SIG-M5 treated with dmso at 0.1 percent for 504 hours (cell line): ENCODE results near the gene HSD3B7.
"Not testable (repeated sequence)": the region's sequence is repeated elsewhere in the genome, so short reads cannot be mapped to it uniquely, and the experiment has no call there.

Source experiments
- DNase-seq: peaks from one replicate; lab custom pipeline; 2025; ENCODE audit not compliant: unreplicated experiment; lab: John Stamatoyannopoulos, UW

HSD3B7 gene

DNA sequence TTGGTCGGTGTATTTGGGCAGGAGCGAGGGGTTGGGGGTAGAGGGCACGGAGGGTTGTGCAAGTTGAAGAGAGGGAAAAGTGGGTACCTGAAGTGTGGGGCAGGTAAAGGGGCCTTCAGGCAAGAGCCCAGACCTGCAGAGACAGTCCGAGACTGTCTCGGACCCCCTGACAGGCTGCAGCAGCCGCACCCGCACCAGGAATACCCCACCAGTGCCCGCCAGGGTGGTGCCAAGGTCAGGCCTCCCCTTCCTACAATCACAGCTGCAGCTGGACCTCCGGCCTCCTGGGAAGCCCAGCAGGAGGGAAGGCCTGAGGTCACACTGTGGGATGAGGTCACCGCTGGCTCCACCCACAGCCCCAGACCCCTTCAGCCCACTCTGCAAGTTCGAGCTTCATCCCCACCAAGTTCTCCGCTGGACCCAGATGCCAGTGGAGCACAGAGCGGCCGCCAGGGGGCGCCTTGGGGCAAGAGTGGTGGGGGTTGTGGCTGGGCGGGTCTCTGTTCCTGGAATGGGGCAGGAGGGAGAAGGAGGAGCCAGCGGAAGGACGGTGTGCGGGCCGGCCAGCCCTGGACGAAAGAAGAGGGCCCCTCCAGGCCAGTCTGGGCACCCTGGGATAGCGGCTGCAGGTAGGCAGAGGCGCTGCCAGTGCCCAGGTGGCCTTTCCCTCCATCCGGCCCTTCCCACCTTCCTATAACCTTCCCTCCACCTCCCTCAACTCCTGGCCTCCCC lies at the start of gene HSD3B7:
Gene HSD3B7, plus strand, starts transcription at position 539 of the 732 bp plus-strand sequence. CDS start 452 bp downstream, outside the sequence.
- peak; percentile 49 for DNase-seq

GRCh38 chr16:30937692-30938091 lies 47.3 kb upstream of the HSD3B7 start:
- DNase-seq: no peak

GRCh38 chr16:30939571-30939970 lies 45.4 kb upstream of the HSD3B7 start:
- DNase-seq: not testable (repeated sequence)

- peak; percentile 59 for DNase-seq
Observed at GRCh38 chr16:30941600-30942425, 43.2 kb upstream of the HSD3B7 start.

GRCh38 chr16:30942426-30942806 lies 42.6 kb upstream of the HSD3B7 start:
- no peak for DNase-seq

DNA sequence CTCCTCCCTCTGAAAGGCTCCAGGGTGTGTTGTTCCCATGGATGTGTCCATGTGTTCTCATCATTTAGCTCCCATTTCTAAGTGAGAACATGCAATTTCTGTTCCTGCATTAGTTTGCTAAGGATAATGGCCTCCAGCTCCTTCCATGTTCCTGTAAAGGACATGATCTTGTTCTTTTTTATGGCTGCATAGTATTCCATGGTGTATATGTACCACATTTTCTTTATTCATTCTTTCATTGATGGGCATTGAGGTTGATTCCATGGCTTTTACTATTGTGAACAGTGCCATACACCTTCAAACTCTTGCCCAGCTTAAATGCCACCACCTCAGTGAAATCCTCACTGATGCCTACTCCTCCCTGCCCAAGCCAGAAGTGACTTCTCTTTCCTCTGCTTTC lies 40.7 kb upstream of the HSD3B7 start:
- no peak for DNase-seq

DNA sequence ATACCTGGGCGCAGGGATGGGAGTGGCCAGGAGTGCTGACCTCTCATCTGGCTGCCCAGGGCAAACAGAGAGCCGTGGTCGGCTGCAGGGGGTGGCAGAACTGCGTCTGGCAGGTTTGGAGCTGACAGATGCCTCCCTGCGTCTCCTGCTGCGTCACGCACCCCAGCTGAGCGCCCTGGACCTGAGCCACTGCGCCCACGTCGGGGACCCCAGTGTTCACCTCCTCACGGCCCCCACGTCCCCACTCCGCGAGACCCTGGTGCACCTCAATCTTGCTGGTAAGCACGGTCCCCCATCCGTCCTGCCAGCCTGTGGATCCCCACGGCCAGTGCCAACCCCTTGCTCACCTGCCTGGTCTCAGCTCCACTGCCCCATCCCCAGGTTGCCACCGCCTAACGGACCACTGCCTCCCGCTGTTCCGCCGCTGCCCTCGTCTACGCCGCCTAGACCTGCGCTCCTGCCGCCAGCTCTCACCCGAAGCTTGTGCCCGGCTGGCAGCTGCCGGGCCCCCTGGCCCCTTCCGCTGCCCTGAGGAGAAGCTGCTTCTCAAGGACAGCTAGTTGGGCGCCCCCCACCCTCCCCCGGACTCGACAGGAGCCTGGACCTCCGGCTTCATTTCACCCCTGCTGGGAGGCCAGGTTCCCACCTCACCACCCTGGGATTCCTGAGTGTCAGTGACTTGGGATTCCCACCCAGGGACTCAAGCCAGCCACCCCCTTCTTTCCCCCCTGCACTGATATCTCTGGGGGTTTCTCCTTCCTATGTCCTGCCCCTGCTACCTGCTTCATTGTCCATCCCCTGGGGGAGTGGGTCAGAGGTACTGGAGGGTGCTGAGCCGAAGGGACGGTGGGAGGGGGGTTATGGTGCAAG lies 38.1 kb upstream of the HSD3B7 start:
- DNase-seq: no peak

DNA sequence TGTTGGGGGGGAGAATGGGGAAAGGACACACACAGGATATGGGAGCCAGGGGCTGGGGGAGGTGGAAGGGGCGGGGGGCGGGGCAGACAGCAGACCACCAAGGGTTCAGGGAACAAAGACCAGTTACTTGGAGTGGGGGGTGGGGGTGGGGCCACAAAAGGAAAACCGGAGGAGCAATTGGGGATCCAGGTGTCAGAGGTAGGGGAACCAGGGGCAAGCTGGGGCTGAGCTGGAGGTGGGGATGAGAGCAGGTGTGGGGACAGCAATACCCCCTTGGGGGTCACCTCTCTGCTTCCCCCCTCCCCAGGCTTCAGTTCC lies 37.5 kb upstream of the HSD3B7 start:
- no peak for DNase-seq

DNA sequence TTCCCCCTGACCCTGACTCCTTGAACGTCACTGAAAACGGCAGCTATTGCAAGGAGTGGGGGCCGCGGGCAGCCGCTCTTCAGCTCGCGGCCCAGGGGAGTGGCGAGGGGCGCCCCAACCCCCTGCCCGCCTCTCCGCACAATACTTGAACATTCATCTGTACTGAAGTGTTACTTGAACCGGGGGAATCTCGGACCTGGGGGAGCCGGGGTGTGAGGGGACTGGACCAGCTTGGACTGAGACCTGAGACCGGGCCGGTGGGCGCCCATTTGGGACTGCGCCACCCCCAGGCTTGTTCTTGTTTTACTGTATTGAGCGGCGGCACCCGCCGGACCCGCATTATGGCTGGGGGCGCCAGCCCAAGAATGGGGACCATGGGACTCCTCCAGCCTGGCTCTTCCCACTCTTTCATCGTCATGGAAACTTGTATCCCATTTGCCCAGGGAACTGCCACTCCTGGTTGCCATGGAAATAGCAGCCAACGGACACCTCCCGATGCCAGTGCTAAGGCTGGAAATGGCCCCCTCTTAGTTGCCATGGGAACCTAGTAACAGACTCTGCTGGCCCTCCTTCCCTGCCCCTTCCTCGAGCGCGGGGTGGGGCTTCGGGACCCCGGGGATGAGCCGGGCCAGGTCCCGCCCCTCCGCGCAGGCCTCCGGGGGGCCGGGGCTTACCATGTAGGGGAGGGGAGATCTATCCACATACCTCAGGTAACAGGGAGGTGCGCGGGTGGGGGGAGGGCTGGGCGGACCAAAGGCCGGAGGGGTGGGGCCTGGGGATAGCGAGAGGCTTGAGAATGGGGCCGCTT lies 36.9 kb upstream of the HSD3B7 start:
- DNase-seq: peak; percentile 56

DNA sequence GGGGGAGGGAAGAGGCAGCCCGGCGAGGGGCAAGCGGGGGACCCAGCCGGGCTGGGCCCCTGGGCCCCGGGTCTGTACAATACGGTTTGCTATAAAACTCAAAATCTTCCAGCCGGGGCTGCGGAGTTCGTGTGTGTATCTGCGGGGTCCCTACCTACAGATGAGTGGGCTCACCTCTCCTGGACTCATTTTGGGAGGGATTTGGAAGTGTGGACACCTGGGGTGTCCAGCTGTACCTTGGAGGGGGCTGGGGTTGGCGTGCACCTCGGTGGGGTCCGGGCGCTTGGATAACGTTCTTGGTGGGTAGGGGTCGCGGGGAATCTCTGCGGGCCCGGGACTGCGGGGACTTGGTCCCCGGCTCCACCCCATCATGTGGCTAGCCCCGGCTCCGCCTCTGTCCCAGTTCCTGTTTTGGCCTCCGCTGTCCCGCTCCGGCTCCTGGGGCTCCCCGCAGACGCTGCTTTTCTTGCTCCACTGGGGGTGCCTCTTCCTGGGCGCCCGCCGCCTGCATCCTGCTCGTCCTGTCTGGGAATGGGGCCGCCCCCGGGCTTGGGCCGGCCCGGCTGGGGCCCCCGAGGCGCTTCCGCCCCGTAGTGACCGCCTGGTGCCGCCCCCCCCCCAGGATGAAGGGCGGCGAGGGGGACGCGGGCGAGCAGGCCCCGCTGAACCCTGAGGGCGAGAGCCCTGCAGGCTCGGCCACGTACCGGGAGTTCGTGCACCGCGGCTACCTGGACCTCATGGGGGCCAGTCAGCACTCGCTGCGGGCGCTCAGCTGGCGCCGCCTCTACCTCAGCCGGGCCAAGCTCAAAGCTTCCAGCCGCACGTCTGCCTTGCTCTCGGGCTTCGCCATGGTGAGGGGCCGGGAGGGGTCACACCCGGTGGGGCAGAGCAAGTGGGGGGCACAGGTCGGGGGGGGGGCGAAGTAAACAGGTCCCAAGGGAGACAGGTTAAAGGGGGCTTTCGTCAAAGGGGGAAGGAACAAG lies 36.0 kb upstream of the HSD3B7 start, which contains the start of gene ORAI3:
Gene ORAI3, plus strand, starts transcription at position 402 of the 983 bp plus-strand sequence. Its CDS starts 222 bp downstream, at position 624.
- DNase-seq: peak; percentile 88

- DNase-seq: peak; percentile 84
Observed at GRCh38 chr16:30949650-30950515, 35.1 kb upstream of the HSD3B7 start.

DNA sequence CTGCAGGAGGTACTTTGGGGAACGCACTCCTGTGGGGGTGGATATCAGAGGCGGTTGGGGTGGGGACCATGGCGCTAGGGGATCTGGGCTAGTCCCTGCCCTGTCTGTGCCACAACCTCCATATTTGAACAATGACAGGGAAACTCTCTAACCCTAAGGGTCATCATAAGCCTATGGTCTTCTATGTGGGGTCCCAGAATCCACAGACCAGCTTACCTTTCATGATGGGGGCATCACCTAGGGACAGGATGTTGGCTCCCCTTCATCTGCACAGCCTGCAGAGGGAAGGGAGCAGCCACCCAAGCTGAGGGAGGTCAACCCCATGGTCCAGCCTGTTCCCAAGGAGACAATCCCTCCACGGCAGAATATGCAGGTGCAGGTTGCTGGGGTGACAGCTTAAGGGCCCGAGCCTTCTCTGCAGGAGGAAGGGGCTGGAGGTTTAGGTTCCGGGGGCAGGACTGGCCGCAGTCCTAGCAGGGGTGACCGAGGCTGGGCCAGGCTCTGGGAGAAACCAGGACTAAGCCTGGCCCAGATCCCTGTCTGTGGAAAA lies 34.4 kb upstream of the HSD3B7 start:
- DNase-seq: no peak

DNA sequence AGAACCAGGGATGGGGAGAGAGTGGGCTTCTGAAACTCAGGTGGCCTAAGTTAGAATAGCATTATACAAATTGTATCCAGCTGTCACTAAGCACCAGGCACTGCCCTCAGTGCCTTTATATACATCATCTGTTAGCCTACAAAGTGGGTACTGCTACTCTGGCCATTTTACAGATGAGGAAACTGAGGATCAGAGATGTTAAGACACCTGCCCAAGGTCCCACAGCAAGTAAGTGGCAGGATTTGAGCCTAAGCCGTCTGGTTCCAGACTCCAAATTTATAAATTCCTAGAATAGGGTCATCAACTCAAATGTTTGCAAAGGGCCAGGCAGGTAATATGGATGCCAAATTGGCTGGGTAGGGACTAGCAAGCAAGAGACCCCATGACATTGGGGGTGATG lies 33.8 kb upstream of the HSD3B7 start:
- no peak for DNase-seq

- DNase-seq: no peak
Observed at GRCh38 chr16:30951750-30952149, 33.3 kb upstream of the HSD3B7 start.

GRCh38 chr16:30953111-30953510 lies 31.9 kb upstream of the HSD3B7 start:
- no peak for DNase-seq

GRCh38 chr16:30953511-30954124 lies 31.4 kb upstream of the HSD3B7 start:
- DNase-seq: peak; percentile 76

DNA sequence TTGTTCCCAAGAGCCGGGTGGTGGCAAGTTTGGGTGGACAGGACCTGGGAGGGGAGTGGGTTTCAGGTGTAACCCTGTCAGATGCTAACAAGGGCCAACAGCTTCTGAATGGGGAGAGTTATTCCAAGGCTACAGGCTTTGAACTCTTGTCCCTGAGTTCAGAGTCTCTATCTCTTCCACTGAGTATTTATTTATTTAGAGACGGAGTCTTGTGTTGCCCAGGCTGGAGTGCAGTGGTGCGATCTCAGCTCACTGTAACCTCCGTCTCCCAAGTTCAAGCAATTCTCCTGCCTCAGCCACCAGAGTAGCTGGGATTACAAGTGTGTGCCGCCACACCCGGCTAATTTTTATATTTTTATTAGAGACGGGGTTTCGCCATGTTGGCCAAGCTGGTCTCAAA lies 30.0 kb upstream of the HSD3B7 start:
- DNase-seq: no peak
